GM18507 (cell line): ENCODE data around the gene CD1B.
"Not testable (repeated sequence)": the region's sequence is repeated elsewhere in the genome, so short reads cannot be mapped to it uniquely, and the experiment has no call there.

Experiments
- DNase-seq: peaks from one replicate; pipeline ENCODE4 v3.0.0; 2011; ENCODE audit warnings: low read depth; ENCODE audit not compliant: insufficient read length; ENCODE audit errors: extremely low spot score
- FAIRE-seq: peaks from 2 replicates; lab custom pipeline; 2011; peaks lifted over from hg19 to GRCh38; lab: Jason Lieb, UNC

The CD1B gene

DNA sequence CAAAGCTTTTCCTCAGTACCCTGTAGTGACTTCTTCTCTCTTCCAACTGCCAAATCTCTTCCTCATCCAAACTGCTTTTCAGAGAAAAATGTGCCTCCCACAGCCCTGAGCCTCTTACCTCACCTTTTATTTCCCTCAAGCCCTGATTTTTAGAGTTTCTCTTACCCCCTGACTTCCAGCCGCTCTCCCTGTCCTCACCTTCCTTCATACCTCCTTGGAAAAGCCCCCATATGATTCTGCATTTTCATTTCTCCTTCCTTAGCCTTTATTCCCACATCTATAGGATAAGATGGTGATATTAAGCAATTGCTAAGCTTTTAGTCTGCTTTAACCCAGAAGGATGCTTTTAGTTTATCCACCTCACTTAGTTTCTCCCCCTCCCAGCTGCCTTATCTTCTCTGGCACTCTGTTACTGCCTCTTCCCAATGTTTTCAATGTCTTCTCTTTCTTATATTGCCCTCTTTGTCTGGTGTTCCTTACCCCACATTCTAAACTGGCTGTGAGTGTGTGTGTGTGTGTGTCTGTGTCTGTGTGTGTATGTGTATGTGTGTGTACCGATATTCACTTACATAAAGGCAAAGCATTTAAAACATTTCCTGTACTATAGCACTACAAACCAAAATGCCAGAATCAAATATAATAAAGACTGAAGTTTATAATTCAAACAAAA lies at the start of gene CD1B:
Gene CD1B (minus strand): TSS at position 51 of the 670 bp plus-strand sequence. CDS start 108 bp downstream, outside the sequence.
- FAIRE-seq = no peak
- no peak for DNase-seq

- FAIRE-seq = no peak
- DNase-seq = no peak
Observed at GRCh38 chr1:158374860-158375259, 43.5 kb upstream of the CD1B start.

DNA sequence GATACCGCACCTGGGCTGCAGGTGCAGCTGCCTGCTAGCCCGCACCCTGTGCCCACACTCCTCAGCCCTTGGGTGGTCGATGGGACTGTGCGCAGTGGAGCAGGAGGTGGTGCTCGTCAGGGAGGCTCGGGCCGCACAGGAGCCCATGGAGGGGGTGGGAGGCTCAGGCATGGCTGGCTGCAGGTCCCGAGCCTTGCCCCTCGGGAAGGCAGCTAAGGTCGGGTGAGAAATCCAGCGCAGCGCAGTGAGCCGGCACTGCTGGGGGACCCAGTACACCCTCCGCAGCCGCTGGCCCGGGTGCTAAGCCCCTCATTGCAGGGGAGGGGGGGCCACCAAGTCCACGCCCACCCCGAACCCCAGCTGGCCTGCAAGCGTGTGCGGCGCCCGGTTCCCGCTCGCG lies 42.8 kb upstream of the CD1B start:
- not testable (repeated sequence) for DNase-seq, FAIRE-seq

- peak; percentile 64 for FAIRE-seq
- DNase-seq = no peak
Observed at GRCh38 chr1:158371188-158371953, 40.0 kb upstream of the CD1B start.

GRCh38 chr1:158366783-158367182 lies 35.5 kb upstream of the CD1B start:
- no peak for FAIRE-seq

DNA sequence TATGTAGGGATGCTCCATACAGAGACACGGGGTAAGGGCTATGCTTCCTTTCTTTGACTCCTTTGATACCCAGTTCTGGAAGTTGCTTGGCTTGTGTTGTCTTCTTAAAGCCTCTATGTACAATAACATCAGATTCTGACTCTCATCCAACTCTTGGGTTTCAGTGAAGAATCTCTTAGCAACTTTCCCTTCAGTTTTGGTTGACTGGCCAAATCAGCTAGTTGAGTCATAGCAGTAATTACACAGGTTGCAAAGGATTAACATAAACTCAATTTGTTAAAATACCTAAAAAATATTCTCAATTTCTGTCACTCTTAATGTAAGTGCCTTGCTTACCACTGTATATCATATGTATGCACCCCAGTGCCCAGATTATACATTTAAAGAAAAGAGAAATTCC lies 31.6 kb upstream of the CD1B start:
- FAIRE-seq (no peak), DNase-seq (no peak)

More at GRCh38 chr1:158366783-158367182, 35.5 kb upstream of the CD1B start:
- DNase-seq = no peak

DNA sequence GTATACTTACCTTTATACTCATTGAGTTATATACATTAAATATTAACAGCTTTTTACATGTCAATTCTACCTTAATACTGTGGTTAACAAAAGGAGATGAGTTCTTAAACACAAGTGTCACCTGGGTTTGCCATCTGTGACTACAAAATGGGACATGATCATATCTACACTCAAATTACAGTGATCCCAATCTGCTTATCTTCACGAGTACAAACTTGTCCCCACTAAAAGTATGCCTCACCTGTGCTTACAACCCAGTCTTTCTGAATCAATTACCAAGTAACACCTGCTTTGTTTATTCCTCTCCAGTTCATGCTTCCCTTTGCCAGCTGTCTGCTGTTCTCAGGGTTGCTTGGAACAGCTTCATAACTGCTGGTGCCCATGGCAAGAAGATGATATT lies 31.2 kb upstream of the CD1B start:
- FAIRE-seq (no peak), DNase-seq (no peak)

- DNase-seq = no peak
- FAIRE-seq = no peak
Observed at GRCh38 chr1:158357441-158357840, 26.1 kb upstream of the CD1B start.

GRCh38 chr1:158356616-158357015 lies 25.3 kb upstream of the CD1B start:
- FAIRE-seq (no peak), DNase-seq (no peak)

GRCh38 chr1:158355773-158356285 lies 24.5 kb upstream of the CD1B start:
- no peak for DNase-seq
- no peak for FAIRE-seq

DNA sequence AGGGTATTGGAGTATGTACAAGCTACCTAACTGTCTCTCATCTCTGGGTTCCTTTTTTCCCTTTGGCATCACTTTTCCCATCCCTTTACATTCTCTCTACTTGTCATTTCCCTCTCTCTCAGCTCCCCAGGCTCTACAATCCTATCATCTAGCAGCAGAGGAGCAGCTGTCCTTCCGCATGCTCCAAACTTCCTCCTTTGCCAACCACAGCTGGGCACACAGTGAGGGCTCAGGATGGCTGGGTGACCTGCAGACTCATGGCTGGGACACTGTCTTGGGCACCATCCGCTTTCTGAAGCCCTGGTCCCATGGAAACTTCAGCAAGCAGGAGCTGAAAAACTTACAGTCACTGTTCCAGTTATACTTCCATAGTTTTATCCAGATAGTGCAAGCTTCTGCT lies 22.9 kb upstream of the CD1B start:
- FAIRE-seq (no peak), DNase-seq (no peak)

GRCh38 chr1:158353303-158354075 lies 22.2 kb upstream of the CD1B start, which contains the start of gene CD1E:
CD1E (plus strand) TSS chr1:158353894; CDS start chr1:158353989, 95 bp downstream.
- FAIRE-seq (no peak), DNase-seq (no peak)

GRCh38 chr1:158348946-158349345 lies 17.6 kb upstream of the CD1B start:
- not testable (repeated sequence) for FAIRE-seq, DNase-seq

- FAIRE-seq, DNase-seq: not testable (repeated sequence)
Observed at GRCh38 chr1:158336413-158336812, 5.1 kb upstream of the CD1B start.

- FAIRE-seq = no peak
- no peak for DNase-seq
Observed at GRCh38 chr1:158335213-158335532, 3.8 kb upstream of the CD1B start.

- no peak for FAIRE-seq
- no peak for DNase-seq
Observed at GRCh38 chr1:158334526-158335212, 3.3 kb upstream of the CD1B start.

GRCh38 chr1:158333405-158334155 lies 2.2 kb upstream of the CD1B start:
- no peak for DNase-seq
- peak; percentile 9 for FAIRE-seq

GRCh38 chr1:158331106-158331425 lies 265 bp downstream of the CD1B start:
- FAIRE-seq (no peak), DNase-seq (no peak)
